ENCODE results near the gene KCNQ4. TPM values are rescaled to one million over a fixed set of nuclear protein-coding genes. Genes with fewer than 3 reads are reported as not detected.

The KCNQ4 gene
- total RNA-seq, 1 experiment from 2014 or later: 1.4 TPM

GRCh38 chr1:40840526-40841323 is 57.1 kb downstream of the KCNQ4 start:
- Histone ChIP-seq H4K20me1 (ENCODE audit: control insufficient read depth, insufficient read depth, insufficient read length) (no peaks in the 10 kb centered on the region), H3K79me1 (ENCODE audit: insufficient read depth, low read depth, low read length, poor library complexity, severe bottlenecking) (no peaks in the 10 kb centered on the region), H3K4me1 (ENCODE audit: insufficient read depth, low read length) (no peaks in the 10 kb centered on the region), H2BK20ac (ENCODE audit: low read depth, low read length, poor library complexity, severe bottlenecking) (no peak overlapping the region), H2BK120ac (ENCODE audit: low read depth, low read length, poor library complexity, severe bottlenecking) (no peak overlapping the region), H2AK5ac (ENCODE audit: insufficient read length, low read length) (no peak overlapping the region), H3T11ph (ENCODE audit: low read length) (no peak overlapping the region), H3K18ac (ENCODE audit: insufficient read length, low read depth, low read length) (no peak overlapping the region), H3K4me2 (ENCODE audit: insufficient read depth, insufficient read length, low read length) (no peak overlapping the region), H3K56ac (ENCODE audit: insufficient read length, low read depth, low read length) (no peak overlapping the region), H2BK12ac (ENCODE audit: insufficient read length, low read depth, low read length) (no peak overlapping the region), H3K27ac (ENCODE audit: insufficient read length, low read depth, low read length) (no peak overlapping the region), H3K79me2 (ENCODE audit: insufficient read depth, low read length) (no peaks in the 10 kb centered on the region), H3K9ac (ENCODE audit: extremely low read depth, insufficient read length, low read length) (no peak overlapping the region), H4K5ac (ENCODE audit: insufficient read length, low read depth, low read length) (no peak overlapping the region), H3K4ac (ENCODE audit: low read depth, low read length) (no peak overlapping the region), H3K14ac (ENCODE audit: insufficient read depth, low read length) (no peak overlapping the region), H3K9me3 (ENCODE audit: control insufficient read depth, low read depth, low read length) (no peaks in the 10 kb centered on the region), H4K8ac (replicated peaks; ENCODE audit: insufficient read length, low read depth, low read length) (no peak overlapping the region), H2BK15ac (ENCODE audit: low read depth, low read length) (no peak overlapping the region), H4K91ac (ENCODE audit: insufficient read length, low read depth, low read length) (no peak overlapping the region), H3K27me3 (ENCODE audit: insufficient read depth, low read length) (no peaks in the 10 kb centered on the region), H2BK5ac (ENCODE audit: insufficient read length, low read length) (no peak overlapping the region), H2AFZ (ENCODE audit: low read length) (no peak overlapping the region), H3K23me2 (ENCODE audit: insufficient read length, low read depth, low read length, poor library complexity, severe bottlenecking) (no peaks in the 10 kb centered on the region), H3K23ac (ENCODE audit: insufficient read length, low read depth, low read length) (no peak overlapping the region)
- no peaks in the 10 kb centered on the region; a peak in 2 of 7 replicates for H3K36me3 Mint-ChIP-seq (ENCODE audit: insufficient read depth in 1 of 3, low read depth in 3 of 3)
- peaks cover 13% of the 10 kb centered on the region for H3K27me3 Mint-ChIP-seq (ENCODE audit: low read depth)
- TF ChIP-seq, protein P1, sequence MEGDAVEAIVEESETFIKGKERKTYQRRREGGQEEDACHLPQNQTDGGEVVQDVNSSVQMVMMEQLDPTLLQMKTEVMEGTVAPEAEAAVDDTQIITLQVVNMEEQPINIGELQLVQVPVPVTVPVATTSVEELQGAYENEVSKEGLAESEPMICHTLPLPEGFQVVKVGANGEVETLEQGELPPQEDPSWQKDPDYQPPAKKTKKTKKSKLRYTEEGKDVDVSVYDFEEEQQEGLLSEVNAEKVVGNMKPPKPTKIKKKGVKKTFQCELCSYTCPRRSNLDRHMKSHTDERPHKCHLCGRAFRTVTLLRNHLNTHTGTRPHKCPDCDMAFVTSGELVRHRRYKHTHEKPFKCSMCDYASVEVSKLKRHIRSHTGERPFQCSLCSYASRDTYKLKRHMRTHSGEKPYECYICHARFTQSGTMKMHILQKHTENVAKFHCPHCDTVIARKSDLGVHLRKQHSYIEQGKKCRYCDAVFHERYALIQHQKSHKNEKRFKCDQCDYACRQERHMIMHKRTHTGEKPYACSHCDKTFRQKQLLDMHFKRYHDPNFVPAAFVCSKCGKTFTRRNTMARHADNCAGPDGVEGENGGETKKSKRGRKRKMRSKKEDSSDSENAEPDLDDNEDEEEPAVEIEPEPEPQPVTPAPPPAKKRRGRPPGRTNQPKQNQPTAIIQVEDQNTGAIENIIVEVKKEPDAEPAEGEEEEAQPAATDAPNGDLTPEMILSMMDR (conservative IDR thresholded peaks at IDR 0.05): no peak
- peaks cover 4 to 8% of the 10 kb centered on the region in 2 experiments for H3K4me1 Mint-ChIP-seq
- DNase-seq: no peak
- peaks cover 4 to 5% of the 10 kb centered on the region in 2 experiments; a peak in 4 of 5 replicates for H3K9me3 Mint-ChIP-seq
- WGBS (ENCODE audit: extremely low coverage, insufficient read length, low lambda C conversion rate): no CpG with 5 or more reads among the region's 6 CpGs
- H3K4me3 Mint-ChIP-seq: no peak overlapping the region
- no peak overlapping the region; a peak in 1 of 7 replicates for H3K27ac Mint-ChIP-seq
